ENCODE measurements around the gene NSD2.

- TF ChIP-seq CTCF (IDR thresholded peaks at IDR 0.05; ENCODE audit: low read depth, low read length) (no peak), MYC (IDR thresholded peaks at IDR 0.05; ENCODE audit: low read depth, low read length) (no peak), POLR2A (IDR thresholded peaks at IDR 0.05; ENCODE audit: extremely low read depth, insufficient read length) (no peak), MAX (IDR thresholded peaks at IDR 0.05; ENCODE audit: low read depth, low read length) (no peak)
Measured at GRCh38 chr4:1852904-1853623, 18.1 kb upstream of the NSD2 start.
